GM23338 (cell line): ENCODE data around the gene ING3. TPM values are rescaled to one million over a fixed set of nuclear protein-coding genes. Genes with fewer than 3 reads are reported as not detected.

Source experiments
- ATAC-seq: fragments of 200-7000 bp; cut with Tn5 transposase; 3 replicates; pipeline ENCODE4 v1.9.1; 2020
- DNase-seq: peaks from one replicate; pipeline ENCODE4 v3.0.0-alpha.2; 2015; ENCODE audit warnings: low spot score
- H2AFZ ChIP-seq: fragments of 200-600 bp; sonication (generic); 2 replicates; pipeline ENCODE4 v1.8.0; 2016; ENCODE audit warnings: antibody characterized with exemption, mild to moderate bottlenecking, moderate library complexity
- H3F3A ChIP-seq: fragments of 200-600 bp; sonication (generic); replicated peaks from 2 replicates; pipeline ENCODE4 v1.8.0; 2017; ENCODE audit warnings: antibody characterized with exemption, mixed run types, low read depth
- H3K27ac ChIP-seq: fragments of 200-600 bp; sonication (generic); 2 replicates; pipeline ENCODE4 v1.6.1; 2016; ENCODE audit warnings: low read depth
- H3K27me3 ChIP-seq: fragments of 200-600 bp; sonication (generic); 2 replicates; pipeline ENCODE4 v1.8.0; 2016; ENCODE audit warnings: mild to moderate bottlenecking, mixed run types, moderate library complexity; ENCODE audit not compliant: insufficient read depth
- H3K36me3 ChIP-seq: fragments of 200-600 bp; sonication (generic); 2 replicates; pipeline ENCODE4 v1.8.0; 2016; ENCODE audit warnings: mild to moderate bottlenecking; ENCODE audit not compliant: insufficient read depth
- H3K4me1 ChIP-seq: fragments of 200-600 bp; sonication (generic); 2 replicates; pipeline ENCODE4 v1.8.0; 2016; ENCODE audit warnings: mild to moderate bottlenecking, moderate library complexity; ENCODE audit not compliant: insufficient read depth
- H3K4me2 ChIP-seq: fragments of 200-600 bp; sonication (generic); 2 replicates; pipeline ENCODE4 v1.7.1; 2017; ENCODE audit warnings: mixed run types
- H3K4me3 ChIP-seq: fragments of 200-600 bp; sonication (generic); 2 replicates; pipeline ENCODE4 v1.6.1; 2016; ENCODE audit warnings: mixed run types
- H3K79me2 ChIP-seq: fragments of 200-600 bp; sonication (generic); replicated peaks from 2 replicates; pipeline ENCODE4 v1.8.0; 2017; ENCODE audit warnings: mild to moderate bottlenecking; ENCODE audit not compliant: insufficient read depth
- H3K9me2 ChIP-seq: fragments of 200-600 bp; sonication (generic); 2 replicates; pipeline ENCODE4 v1.8.0; 2017; ENCODE audit not compliant: insufficient read depth
- H4K20me1 ChIP-seq: fragments of 200-600 bp; sonication (generic); replicated peaks from 2 replicates; pipeline ENCODE4 v1.8.0; 2017; ENCODE audit warnings: mild to moderate bottlenecking; ENCODE audit not compliant: insufficient read depth
- H3K27ac Mint-ChIP-seq: 2 replicates; pipeline ENCODE4 v1.8.0; 2020; ENCODE audit warnings: inconsistent platforms, mild to moderate bottlenecking, moderate library complexity, mixed read lengths
- H3K27me3 Mint-ChIP-seq: 3 replicates; pipeline ENCODE4 v1.8.0; 2022; ENCODE audit warnings: low read depth, mild to moderate bottlenecking, moderate library complexity, mixed read lengths, inconsistent platforms; ENCODE audit not compliant: insufficient read depth, poor library complexity
- H3K36me3 Mint-ChIP-seq: 3 replicates; pipeline ENCODE4 v1.8.0; 2021; ENCODE audit warnings: low read depth, mild to moderate bottlenecking, inconsistent platforms, moderate library complexity, mixed read lengths
- H3K4me1 Mint-ChIP-seq: 3 replicates; pipeline ENCODE4 v1.8.0; 2020; ENCODE audit warnings: mild to moderate bottlenecking, inconsistent platforms, mixed read lengths
- H3K4me3 Mint-ChIP-seq: 3 replicates; pipeline ENCODE4 v1.8.0; 2021; ENCODE audit warnings: moderate library complexity, mild to moderate bottlenecking, inconsistent platforms, mixed read lengths
- H3K9me3 Mint-ChIP-seq: 3 replicates; pipeline ENCODE4 v1.8.0; 2020; ENCODE audit warnings: moderate library complexity, mild to moderate bottlenecking, inconsistent platforms, mixed read lengths
- CREB1 ChIP-seq: fragments of 250-450 bp; sonication (Bioruptor Pico); IDR thresholded peaks from 2 replicates; pipeline ENCODE4 v1.5.0; 2020; ENCODE audit warnings: low read depth, mild to moderate bottlenecking, moderate library complexity
- EZH2 ChIP-seq: fragments of 200-600 bp; sonication (generic); IDR thresholded peaks from one replicate; pipeline ENCODE4 v1.8.0; 2017; ENCODE audit warnings: antibody characterized with exemption, mild to moderate bottlenecking, low read depth; ENCODE audit not compliant: unreplicated experiment
- EZH2phosphoT487 ChIP-seq: fragments of 200-600 bp; sonication (generic); IDR thresholded peaks from one replicate; pipeline ENCODE4 v1.8.1; 2018; ENCODE audit warnings: antibody characterized with exemption; ENCODE audit not compliant: unreplicated experiment
- JUNB ChIP-seq: IDR thresholded peaks from one replicate; pipeline ENCODE4 v1.6.1; 2016; ENCODE audit warnings: antibody characterized with exemption; ENCODE audit not compliant: unreplicated experiment
- NANOG ChIP-seq: IDR thresholded peaks from 2 replicates; pipeline ENCODE4 v1.6.1; 2016; ENCODE audit warnings: antibody characterized with exemption, borderline replicate concordance
- STAT1 ChIP-seq: IDR thresholded peaks from one replicate; pipeline ENCODE4 v1.6.1; 2016; ENCODE audit warnings: antibody characterized with exemption; ENCODE audit not compliant: unreplicated experiment
- ZNF114 ChIP-seq: fragments of 250-450 bp; sonication (Bioruptor Pico); IDR thresholded peaks from 2 replicates; pipeline ENCODE4 v1.5.0; 2020; ENCODE audit warnings: mild to moderate bottlenecking, moderate library complexity
- polyA plus RNA-seq: library from polyadenylated mRNA; unstranded; fragments of >200 nt; fragmentation: Nextera tagmentation; extraction: Ambion mirVana; gene quantifications from 2 replicates; pipeline ENCODE4 v1.2.1, GENCODE V29; 2016
- total RNA-seq: library from RNA; depleted of rRNA; stranded (reverse); fragments of >200 nt; shearing (Covaris generic); gene quantifications from 2 replicates; pipeline ENCODE4 v1.2.3, GENCODE V29; 2014
- TF ChIP-seq, protein P1 (sequence below): fragments of 250-450 bp; sonication (Bioruptor Pico); IDR thresholded peaks from 2 replicates; pipeline ENCODE4 v1.5.0; 2020; ENCODE audit warnings: mild to moderate bottlenecking, moderate library complexity

The ING3 gene
- total and polyA plus RNA-seq, 2 experiments from 2014 or later = 17.8 to 26.2 TPM

DNA sequence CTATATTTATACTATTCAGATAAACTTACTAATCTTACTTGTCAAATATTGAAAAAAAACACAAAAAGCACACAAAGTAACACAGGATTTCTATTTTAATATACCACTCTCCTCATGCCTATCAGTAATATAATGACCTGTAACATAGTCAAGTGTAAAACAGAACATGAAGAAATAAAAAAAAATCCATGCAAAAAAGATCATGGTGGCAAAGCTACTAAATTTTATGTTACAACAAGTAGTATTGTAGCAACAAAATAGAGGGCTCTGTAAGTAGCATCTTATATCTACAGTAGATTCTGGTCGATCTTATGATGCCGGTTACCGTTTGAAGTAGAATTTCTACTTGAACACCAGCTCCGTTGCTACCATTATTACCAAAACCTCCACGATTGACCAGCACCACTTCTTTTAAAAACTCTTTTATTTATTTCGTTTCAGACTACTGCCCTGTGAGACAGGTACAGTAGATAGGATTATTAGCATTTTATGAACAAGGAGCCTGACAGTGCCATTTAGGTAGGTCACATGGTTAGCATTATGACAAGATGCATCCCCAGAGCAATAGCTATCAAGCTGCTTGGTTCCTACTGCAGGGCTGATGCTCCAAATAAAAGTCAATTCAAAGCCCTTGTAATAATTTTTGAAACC, 40.0 kb downstream of the ING3 start:
- TF ChIP-seq, protein P1, sequence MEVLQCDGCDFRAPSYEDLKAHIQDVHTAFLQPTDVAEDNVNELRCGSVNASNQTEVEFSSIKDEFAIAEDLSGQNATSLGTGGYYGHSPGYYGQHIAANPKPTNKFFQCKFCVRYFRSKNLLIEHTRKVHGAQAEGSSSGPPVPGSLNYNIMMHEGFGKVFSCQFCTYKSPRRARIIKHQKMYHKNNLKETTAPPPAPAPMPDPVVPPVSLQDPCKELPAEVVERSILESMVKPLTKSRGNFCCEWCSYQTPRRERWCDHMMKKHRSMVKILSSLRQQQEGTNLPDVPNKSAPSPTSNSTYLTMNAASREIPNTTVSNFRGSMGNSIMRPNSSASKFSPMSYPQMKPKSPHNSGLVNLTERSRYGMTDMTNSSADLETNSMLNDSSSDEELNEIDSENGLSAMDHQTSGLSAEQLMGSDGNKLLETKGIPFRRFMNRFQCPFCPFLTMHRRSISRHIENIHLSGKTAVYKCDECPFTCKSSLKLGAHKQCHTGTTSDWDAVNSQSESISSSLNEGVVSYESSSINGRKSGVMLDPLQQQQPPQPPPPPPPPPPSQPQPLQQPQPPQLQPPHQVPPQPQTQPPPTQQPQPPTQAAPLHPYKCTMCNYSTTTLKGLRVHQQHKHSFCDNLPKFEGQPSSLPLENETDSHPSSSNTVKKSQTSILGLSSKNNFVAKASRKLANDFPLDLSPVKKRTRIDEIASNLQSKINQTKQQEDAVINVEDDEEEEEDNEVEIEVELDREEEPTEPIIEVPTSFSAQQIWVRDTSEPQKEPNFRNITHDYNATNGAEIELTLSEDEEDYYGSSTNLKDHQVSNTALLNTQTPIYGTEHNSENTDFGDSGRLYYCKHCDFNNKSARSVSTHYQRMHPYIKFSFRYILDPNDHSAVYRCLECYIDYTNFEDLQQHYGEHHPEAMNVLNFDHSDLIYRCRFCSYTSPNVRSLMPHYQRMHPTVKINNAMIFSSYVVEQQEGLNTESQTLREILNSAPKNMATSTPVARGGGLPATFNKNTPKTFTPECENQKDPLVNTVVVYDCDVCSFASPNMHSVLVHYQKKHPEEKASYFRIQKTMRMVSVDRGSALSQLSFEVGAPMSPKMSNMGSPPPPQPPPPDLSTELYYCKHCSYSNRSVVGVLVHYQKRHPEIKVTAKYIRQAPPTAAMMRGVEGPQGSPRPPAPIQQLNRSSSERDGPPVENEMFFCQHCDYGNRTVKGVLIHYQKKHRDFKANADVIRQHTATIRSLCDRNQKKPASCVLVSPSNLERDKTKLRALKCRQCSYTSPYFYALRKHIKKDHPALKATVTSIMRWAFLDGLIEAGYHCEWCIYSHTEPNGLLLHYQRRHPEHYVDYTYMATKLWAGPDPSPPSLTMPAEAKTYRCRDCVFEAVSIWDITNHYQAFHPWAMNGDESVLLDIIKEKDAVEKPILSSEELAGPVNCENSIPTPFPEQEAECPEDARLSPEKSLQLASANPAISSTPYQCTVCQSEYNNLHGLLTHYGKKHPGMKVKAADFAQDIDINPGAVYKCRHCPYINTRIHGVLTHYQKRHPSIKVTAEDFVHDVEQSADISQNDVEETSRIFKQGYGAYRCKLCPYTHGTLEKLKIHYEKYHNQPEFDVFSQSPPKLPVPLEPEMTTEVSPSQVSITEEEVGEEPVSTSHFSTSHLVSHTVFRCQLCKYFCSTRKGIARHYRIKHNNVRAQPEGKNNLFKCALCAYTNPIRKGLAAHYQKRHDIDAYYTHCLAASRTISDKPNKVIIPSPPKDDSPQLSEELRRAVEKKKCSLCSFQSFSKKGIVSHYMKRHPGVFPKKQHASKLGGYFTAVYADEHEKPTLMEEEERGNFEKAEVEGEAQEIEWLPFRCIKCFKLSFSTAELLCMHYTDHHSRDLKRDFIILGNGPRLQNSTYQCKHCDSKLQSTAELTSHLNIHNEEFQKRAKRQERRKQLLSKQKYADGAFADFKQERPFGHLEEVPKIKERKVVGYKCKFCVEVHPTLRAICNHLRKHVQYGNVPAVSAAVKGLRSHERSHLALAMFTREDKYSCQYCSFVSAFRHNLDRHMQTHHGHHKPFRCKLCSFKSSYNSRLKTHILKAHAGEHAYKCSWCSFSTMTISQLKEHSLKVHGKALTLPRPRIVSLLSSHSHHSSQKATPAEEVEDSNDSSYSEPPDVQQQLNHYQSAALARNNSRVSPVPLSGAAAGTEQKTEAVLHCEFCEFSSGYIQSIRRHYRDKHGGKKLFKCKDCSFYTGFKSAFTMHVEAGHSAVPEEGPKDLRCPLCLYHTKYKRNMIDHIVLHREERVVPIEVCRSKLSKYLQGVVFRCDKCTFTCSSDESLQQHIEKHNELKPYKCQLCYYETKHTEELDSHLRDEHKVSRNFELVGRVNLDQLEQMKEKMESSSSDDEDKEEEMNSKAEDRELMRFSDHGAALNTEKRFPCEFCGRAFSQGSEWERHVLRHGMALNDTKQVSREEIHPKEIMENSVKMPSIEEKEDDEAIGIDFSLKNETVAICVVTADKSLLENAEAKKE (CRISPR knock-in tag) = no peak
- TF ChIP-seq NANOG (no peak), ZNF114 (no peak), EZH2 (no peak), STAT1 (no peak), JUNB (no peak)
- Mint-ChIP-seq H3K4me1 (peaks cover 5% of the 10 kb centered on the region; the same call in 2 of the 3 replicates), H3K4me3 (no peak overlapping the region), H3K27ac (no peak overlapping the region), H3K36me3 (no peaks in the 10 kb centered on the region), H3K27me3 (peaks cover 15% of the 10 kb centered on the region), H3K9me3 (no peaks in the 10 kb centered on the region)
- H3K4me2 ChIP-seq = no peak overlapping the region
- DNase-seq (no peak), ATAC-seq (no peak)
- peaks cover 18% of the 10 kb centered on the region for H3K27me3 ChIP-seq
- H3K4me1 ChIP-seq = peaks cover 6% of the 10 kb centered on the region
- no peak overlapping the region for H2AFZ ChIP-seq
- no peak overlapping the region for H3K4me3 ChIP-seq
- H3K79me2 ChIP-seq = no peaks in the 10 kb centered on the region
- no peaks in the 10 kb centered on the region for H3K9me2 ChIP-seq
- no peaks in the 10 kb centered on the region for H3K36me3 ChIP-seq
- H3F3A ChIP-seq = no peaks in the 10 kb centered on the region
- H3K27ac ChIP-seq = no peak overlapping the region
- H4K20me1 ChIP-seq = no peaks in the 10 kb centered on the region

DNA sequence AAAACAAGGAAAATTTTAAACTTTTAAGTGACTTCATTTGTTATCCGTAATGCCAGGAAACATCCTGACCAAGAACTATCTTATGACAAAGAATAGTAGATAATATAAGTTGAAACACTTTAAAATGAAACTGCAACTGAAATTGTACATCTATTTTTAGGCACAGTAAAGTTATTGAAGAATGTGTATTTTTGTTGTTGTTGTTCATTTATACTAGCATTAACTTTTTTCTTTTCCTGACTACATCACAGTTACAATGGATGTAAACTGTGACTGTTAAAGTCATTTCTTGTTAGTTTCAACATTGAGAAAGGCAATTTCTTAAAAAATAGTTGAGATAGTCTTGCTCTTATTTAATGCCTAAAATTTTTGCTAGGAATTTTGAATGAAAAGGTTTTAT, 40.6 kb downstream of the ING3 start:
- no peak overlapping the region for H3K4me3 Mint-ChIP-seq
- DNase-seq (no peak), ATAC-seq (no peak)
- no peak overlapping the region for H3K4me2 ChIP-seq
- no peak overlapping the region for H3K4me3 ChIP-seq
- peaks cover 6% of the 10 kb centered on the region for H3K4me1 ChIP-seq
- no peaks in the 10 kb centered on the region for H3K36me3 Mint-ChIP-seq
- H3K79me2 ChIP-seq = no peaks in the 10 kb centered on the region
- H3K27me3 Mint-ChIP-seq = peaks cover 15% of the 10 kb centered on the region
- no peaks in the 10 kb centered on the region for H3K9me3 Mint-ChIP-seq
- H3K4me1 Mint-ChIP-seq = peaks cover 5% of the 10 kb centered on the region; the same call in 2 of the 3 replicates
- H3K27me3 ChIP-seq = peaks cover 18% of the 10 kb centered on the region
- H4K20me1 ChIP-seq = no peaks in the 10 kb centered on the region
- H3K27ac ChIP-seq = no peak overlapping the region
- no peak overlapping the region for H3K27ac Mint-ChIP-seq
- no peaks in the 10 kb centered on the region for H3K36me3 ChIP-seq
- H3K9me2 ChIP-seq = no peaks in the 10 kb centered on the region
- H3F3A ChIP-seq = no peaks in the 10 kb centered on the region
- no peak overlapping the region for H2AFZ ChIP-seq
- TF ChIP-seq CREB1 (no peak), EZH2phosphoT487 (no peak), EZH2 (no peak)
